Epithelial cell of esophagus (primary cell): ENCODE measurements around the gene C9.

Experiments
- DNase-seq: peaks from one replicate; pipeline ENCODE4 v3.0.0; 2010; ENCODE audit warnings: low read depth
- H3K4me3 ChIP-seq: 2 replicates; pipeline ENCODE4 v1.5.1; 2011; ENCODE audit warnings: mild to moderate bottlenecking, low read length, control low read depth
- TF ChIP-seq, protein P1 (sequence below): IDR thresholded peaks from 2 replicates; pipeline ENCODE4 v1.5.1; 2011; ENCODE audit warnings: low read depth, mild to moderate bottlenecking, low read length, control low read depth, inconsistent platforms; ENCODE audit not compliant: insufficient read depth; ENCODE audit errors: missing control alignments

C9 gene

DNA sequence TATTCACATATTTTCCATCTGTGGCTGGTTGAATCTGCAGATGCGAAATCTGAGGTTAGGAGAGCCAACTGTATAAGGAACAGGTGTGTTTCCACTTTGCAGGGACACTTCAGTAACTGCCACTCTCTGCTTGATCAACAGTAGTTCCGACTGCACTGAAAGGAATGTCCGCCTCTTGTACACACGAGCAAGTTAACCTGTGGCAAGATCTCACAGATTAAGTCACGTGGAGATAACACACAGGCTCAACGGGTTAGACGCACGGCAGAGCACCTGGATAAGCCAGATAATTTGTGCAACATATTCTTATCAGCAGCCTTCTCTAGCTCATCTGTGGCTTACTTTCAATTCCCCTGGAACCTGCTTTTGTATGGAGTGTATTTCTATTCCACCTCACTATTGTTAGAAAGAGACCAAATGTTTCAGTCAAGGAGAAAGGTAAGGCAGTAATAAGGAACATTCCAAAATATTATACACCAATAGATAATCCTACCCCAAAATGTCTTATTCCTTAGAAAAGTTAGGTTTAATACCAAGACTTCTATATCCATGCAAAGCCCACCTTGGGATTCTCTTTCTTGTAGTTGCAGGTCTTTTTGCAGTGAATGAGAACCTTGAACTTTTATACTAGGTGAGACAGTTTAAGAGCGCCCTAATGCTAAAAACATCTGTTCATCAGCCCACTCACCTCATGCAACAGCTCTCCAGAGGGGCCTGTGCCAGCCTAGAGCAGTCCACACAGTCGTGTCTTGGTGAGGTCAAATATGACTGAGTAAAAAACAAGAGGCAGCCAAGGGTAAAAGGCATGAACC is 6.5 kb upstream of the C9 start:
- no peak overlapping the region for H3K4me3 ChIP-seq
- TF ChIP-seq, protein P1, sequence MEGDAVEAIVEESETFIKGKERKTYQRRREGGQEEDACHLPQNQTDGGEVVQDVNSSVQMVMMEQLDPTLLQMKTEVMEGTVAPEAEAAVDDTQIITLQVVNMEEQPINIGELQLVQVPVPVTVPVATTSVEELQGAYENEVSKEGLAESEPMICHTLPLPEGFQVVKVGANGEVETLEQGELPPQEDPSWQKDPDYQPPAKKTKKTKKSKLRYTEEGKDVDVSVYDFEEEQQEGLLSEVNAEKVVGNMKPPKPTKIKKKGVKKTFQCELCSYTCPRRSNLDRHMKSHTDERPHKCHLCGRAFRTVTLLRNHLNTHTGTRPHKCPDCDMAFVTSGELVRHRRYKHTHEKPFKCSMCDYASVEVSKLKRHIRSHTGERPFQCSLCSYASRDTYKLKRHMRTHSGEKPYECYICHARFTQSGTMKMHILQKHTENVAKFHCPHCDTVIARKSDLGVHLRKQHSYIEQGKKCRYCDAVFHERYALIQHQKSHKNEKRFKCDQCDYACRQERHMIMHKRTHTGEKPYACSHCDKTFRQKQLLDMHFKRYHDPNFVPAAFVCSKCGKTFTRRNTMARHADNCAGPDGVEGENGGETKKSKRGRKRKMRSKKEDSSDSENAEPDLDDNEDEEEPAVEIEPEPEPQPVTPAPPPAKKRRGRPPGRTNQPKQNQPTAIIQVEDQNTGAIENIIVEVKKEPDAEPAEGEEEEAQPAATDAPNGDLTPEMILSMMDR = no peak
- no peak for DNase-seq

DNA sequence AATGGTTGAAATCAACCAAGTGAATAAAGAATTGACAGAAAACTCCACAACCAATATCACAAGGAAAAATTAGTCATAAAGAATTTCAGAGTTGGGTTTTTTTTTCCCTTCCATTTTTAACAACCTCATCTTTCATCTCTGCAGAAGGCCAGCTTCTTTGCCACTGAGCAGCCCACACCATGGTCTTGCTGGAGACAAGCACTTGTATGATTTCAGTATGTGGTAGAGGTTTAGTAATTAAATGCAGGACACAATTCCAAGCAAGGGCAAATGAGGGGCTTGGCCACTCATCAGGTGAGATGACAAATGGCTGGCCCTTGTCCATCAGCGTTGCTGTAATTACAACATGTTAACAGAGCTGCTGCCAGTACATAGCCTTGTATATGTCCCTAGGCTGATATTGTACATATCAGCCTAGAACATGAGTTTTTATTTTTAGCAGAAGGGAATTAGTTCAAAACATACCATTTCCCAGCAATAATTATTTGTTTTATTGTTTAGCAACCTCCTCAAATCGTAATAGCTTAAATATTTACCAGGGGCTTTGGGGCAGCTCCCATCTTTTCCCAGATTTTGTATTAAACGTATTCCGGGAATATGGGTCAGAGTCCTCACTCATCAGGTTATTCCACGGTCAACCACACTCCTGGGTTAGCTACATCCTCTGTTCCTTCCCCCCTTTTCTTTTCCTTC is 5.0 kb upstream of the C9 start:
- DNase-seq = no peak
- TF ChIP-seq, protein P1 = no peak
- H3K4me3 ChIP-seq = no peak overlapping the region

DNA sequence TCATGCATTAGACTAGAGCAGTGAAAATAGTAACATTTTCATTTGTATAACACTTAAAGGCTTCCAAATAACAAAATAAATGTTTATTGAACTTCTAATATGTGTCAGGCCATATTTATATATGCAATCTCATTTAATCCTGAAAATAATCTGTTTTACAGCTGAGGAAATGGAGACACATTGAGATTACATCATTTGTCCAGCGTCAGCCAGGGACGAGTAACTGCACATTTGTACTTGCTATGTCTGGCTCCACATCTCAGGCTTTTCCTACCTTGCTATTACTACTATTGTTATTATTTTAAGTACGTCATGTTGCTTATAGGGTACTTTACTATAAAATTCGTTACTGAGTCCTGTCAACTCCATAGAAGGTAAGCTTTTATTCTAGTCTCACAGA is 3.8 kb upstream of the C9 start:
- no peak overlapping the region for H3K4me3 ChIP-seq
- DNase-seq = no peak
- TF ChIP-seq, protein P1 = no peak

DNA sequence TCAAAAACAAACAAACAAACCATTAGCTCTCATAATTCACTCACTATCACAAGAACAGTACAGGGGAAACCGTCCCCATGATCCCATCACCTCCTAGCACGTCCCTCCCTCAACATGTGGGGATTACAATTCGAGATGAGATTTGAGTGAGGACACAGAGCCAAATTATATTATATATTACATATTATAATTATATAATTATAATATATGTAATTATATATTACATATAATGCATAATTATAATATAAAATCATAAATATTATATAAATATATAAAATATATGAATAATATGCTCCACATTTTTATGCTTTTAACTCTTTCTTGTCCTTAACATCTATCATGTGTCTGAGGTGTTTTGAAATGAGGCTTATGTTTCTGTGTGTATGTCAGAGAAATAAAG is 3.4 kb upstream of the C9 start:
- DNase-seq = no peak
- H3K4me3 ChIP-seq = no peak overlapping the region
- TF ChIP-seq, protein P1 = no peak

DNA sequence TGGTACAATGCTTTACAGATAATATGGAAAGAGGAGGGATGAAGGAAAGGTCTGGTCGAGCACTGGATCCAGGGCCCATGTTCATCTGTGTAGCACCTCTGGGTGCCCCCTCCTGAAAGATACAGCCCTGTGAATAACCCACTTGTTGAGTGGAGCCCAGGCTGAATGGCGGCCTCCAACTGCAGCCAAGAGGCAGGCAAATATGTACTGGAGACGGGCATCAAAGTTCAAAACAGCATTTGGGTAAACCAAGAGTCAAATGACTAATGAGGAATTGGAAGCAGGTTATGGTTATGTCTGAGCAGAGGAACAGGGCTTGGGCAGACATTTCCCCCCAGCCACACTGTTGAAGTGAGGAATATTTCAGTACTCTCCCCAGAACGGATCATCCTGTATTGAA is 1.1 kb downstream of the C9 start:
- TF ChIP-seq, protein P1 = no peak
- no peak overlapping the region for H3K4me3 ChIP-seq
- DNase-seq = no peak

DNA sequence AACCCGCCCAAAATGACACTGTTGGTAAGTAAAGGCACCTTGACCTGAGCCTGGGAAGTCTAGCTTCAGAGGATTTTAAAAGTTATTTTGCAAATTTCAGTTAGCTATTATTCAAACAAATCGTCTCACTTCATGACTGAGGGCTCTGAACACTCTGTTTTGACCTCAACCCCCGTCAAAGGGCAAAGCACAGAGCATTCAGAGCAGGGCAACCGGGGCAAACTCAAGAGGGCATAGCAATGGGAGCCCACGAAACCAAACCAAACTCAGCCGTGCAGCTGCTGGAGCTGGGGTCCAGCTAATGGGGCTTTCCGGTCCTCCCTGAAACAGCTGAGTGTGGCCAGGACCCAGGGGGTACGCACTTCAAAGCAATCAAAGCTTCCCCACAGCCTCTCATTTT is 1.6 kb downstream of the C9 start:
- H3K4me3 ChIP-seq = no peak overlapping the region
- TF ChIP-seq, protein P1 = no peak

More for the DNA sequence above, 1.6 kb downstream of the C9 start:
- no peak for DNase-seq
